Aorta (tissue), 5 donors: Measurements from ENCODE around the gene SBF1. TPM values are rescaled to one million over a fixed set of nuclear protein-coding genes. Genes with fewer than 3 reads are reported as not detected.
A peak's percentile ranks its signal among the peaks of the same experiment; 100 is the strongest.

Experiments used
- ATAC-seq: fragments of 200-7000 bp; cut with Tn5 transposase; one replicate; pipeline ENCODE4 v1.9.1; 2022; ENCODE audit warnings: moderate library complexity; ENCODE audit not compliant: low FRiP score
- DNase-seq, 2 donors: peaks; one replicate each; pipeline ENCODE4 v3.0.0-alpha.2; 2020
- H3K27ac ChIP-seq, 2 donors: one replicate each; pipeline ENCODE4 v1.5.1; 2013; ENCODE audit warnings: low read length in 2 of 2, mild to moderate bottlenecking in 2 of 2, moderate library complexity in 2 of 2, control low read depth in 1 of 2, inconsistent platforms in 1 of 2, low read depth in 1 of 2
- H3K27me3 ChIP-seq, 2 donors: one replicate each; pipeline ENCODE4 v1.6.1; 2013; ENCODE audit warnings: control low read depth in 1 of 2, low read length in 1 of 2, mild to moderate bottlenecking in 1 of 2, moderate library complexity in 1 of 2; ENCODE audit not compliant: insufficient read depth in 2 of 2, control insufficient read depth in 1 of 2
- H3K36me3 ChIP-seq, 2 donors: one replicate each; pipeline ENCODE4 v1.6.1; 2013; ENCODE audit warnings: control low read depth in 1 of 2, low read length in 1 of 2, mild to moderate bottlenecking in 1 of 2; ENCODE audit not compliant: insufficient read depth in 2 of 2, control insufficient read depth in 1 of 2
- H3K4me1 ChIP-seq, 2 donors: one replicate each; pipeline ENCODE4 v1.6.1; 2013; ENCODE audit warnings: low read length in 2 of 2, control low read depth in 1 of 2, mild to moderate bottlenecking in 1 of 2, moderate library complexity in 1 of 2; ENCODE audit not compliant: insufficient read depth in 2 of 2, control insufficient read depth in 1 of 2
- H3K4me3 ChIP-seq, 2 donors: one replicate each; pipeline ENCODE4 v1.5.1; 2013; ENCODE audit warnings: low read length in 2 of 2, control low read depth in 1 of 2, mild to moderate bottlenecking in 1 of 2
- H3K9me3 ChIP-seq: one replicate; pipeline ENCODE4 v1.6.1; 2013; ENCODE audit warnings: mild to moderate bottlenecking, low read length; ENCODE audit not compliant: control insufficient read depth
- WGBS, 2 donors: extraction: QIAGEN DNeasy Blood & Tissue Kit; methylation state at CpG; one replicate each; pipeline ENCODE4 v1.1.7; 2013; 5-methylcytosine and 5-hydroxymethylcytosine counted together
- intact Hi-C, 2 donors: fragments of 100-400 bp; cut with DNase I; formaldehyde crosslinking; loops; one replicate each; pipeline versions ENCODE4 v1.14.2 to v1.15.0; 2022
- polyA plus RNA-seq, 2 donors: library from polyadenylated mRNA; stranded (reverse); fragments of 200-250 nt; gene quantifications; one replicate each; pipeline ENCODE4 v1.2.3, GENCODE V29; 2013
- total RNA-seq, 2 donors: library from RNA; stranded (reverse); fragmentation: NEBNext Ultra II Directional; extraction: Animal tissue kit (Norgen Biotek cat#: 25700); gene quantifications; one replicate each; pipeline ENCODE4 v1.2.1, GENCODE V29; 2021
- donor health status: healthy with polysubstance abuse.
- donor health status: Bipolar disorder and iron deficiency.
- donor health status: DM: no; HTN: no; CAD: no.
- donor health status: DM: no; HTN: no; CAD: no.
- donor health status: DM: yes; HTN: yes; CAD: no.

Gene SBF1
- total and polyA plus RNA-seq, 4 donors, result 17.8 to 77.9 (median 57.6) TPM

DNA sequence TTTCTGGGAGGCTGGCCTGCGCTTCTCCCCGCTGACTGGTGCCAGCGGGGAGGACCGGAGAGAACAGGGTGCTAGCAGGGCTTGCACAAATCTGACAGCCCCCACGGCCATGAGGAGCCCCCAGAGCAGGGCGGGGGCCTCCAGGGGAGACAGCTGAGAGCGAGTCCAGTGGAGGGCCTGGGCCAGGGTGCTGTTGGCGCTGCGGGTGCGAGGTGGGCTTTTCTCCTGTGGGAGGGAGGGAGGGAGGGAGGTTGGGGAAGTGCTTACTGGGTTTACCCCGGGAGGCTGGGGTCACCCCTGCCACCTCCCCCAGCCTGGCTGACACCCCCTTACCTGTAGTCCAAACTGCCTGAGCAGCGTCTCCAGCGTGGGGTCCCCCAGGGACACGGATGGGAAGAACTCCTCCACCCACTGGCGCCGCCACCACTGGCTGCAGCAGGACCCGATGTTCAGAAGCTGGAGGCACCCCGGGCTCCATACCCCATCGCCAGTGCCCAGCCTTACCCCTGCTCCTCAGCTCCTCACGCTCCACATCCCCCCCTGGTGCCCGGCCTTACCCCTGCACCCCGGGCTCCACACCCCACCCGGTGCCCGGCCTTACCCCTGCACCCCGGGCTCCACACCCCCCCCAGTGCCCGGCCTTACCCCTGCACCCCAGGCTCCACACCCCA lies 28.8 kb upstream of the SBF1 start:
- no peak for ATAC-seq

DNA sequence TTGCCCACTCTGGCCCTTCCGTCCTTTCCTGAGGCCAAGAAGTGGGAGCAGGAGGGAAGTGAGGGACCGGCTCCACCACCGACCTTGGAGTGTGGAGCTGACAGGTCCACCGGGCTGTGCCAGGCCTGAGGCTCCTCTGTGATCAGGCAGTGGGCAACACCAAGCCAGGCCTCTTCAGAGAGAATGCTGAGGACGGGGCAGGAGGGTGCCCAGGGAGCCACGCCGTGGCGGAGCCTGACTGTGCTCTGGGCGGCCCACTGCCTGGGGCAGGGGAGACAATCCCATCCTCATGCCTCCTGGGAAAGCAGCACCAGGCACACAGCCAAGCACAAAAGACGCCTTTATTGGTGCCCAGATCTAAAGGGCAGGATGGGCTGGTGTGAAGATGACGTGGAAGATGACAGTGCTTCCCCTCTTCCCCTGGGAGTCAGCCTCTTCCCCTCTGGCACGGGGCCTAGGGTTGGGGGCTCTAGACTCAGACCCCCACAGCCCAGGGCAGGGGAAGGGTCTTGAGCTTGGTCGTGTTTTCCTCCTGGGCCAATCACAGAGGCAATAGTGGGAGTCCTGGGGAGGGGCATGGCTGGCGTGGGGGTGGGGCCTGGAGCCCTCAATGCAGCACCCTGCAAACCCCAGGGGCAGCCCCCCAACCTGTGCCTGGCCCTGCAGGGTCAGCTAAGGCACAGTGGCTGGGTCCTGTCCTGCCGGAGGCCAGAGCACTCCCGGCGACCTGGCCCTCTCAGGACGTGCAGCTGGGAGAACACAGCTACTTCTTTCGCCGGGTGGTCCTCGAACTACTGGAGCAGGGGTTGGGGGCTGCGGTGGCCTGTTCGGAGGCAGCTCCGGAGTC lies 28.0 kb upstream of the SBF1 start:
- Histone ChIP-seq H3K9me3 (no peaks in the 10 kb centered on the region), H3K27me3 (no peaks in the 10 kb centered on the region), H3K4me1 (no peaks in the 10 kb centered on the region), H3K36me3 (peaks cover 0 to 1% of the 10 kb centered on the region in 2 donors), H3K4me3 (no peak overlapping the region), H3K27ac (no peak overlapping the region)
- WGBS, 2 donors, result 81 to 82% methylated on average over 23 to 24 of the region's 24 CpGs
- DNase-seq (no peak), ATAC-seq (no peak)
- intact Hi-C loops, result loop anchor here in 1 of 2 donors (10.0 kb wide), 1 partner anchor 258 kb away; the partner anchor contains the start of gene TUBGCP6

More for the DNA sequence above, 28.8 kb upstream of the SBF1 start:
- no peak for DNase-seq
- H3K27ac ChIP-seq, result no peak overlapping the region
- no peaks in the 10 kb centered on the region for H3K4me1 ChIP-seq
- WGBS, 2 donors, result 86 to 88% methylated on average over 14 to 25 of the region's 26 CpGs
- no peak overlapping the region for H3K4me3 ChIP-seq
- H3K27me3 ChIP-seq, result no peaks in the 10 kb centered on the region
- intact Hi-C loops, result loop anchor here in 1 of 2 donors (10.0 kb wide), 1 partner anchor 259 kb away; the partner anchor contains the start of gene TUBGCP6
- H3K9me3 ChIP-seq, result no peaks in the 10 kb centered on the region
- peaks cover 0 to 1% of the 10 kb centered on the region in 2 donors for H3K36me3 ChIP-seq

DNA sequence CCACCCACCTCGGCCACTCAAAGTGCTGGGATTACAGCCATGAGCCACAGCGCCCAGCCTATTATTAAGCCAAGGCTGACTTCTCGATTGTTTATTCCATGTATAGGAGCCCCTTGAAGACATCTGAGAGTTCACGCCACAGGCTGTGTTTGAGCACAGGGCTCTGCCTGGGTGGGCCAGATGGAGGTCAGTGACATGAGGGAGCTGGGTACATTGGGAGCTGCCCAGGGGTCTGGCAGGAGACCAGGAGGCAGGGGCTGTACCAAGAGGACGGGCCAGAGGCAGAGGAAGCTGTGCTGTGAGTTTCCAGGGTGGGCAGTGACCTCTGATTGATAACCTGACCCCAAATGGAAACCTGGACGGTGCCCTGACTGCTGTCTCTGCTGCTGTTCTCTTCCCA lies 27.3 kb upstream of the SBF1 start:
- ATAC-seq, result no peak
- no peak overlapping the region for H3K27ac ChIP-seq
- no peaks in the 10 kb centered on the region for H3K9me3 ChIP-seq
- intact Hi-C loops, result loop anchor here in 1 of 2 donors (10.0 kb wide), 1 partner anchor 257 kb away; the partner anchor contains the start of gene TUBGCP6
- H3K36me3 ChIP-seq, result peaks cover 0 to 1% of the 10 kb centered on the region in 2 donors
- H3K4me1 ChIP-seq, result no peaks in the 10 kb centered on the region
- no peak for DNase-seq
- WGBS, 2 donors, result 80% methylated on average over 6 of the region's 6 CpGs
- H3K27me3 ChIP-seq, result no peaks in the 10 kb centered on the region
- H3K4me3 ChIP-seq, result no peak overlapping the region

DNA sequence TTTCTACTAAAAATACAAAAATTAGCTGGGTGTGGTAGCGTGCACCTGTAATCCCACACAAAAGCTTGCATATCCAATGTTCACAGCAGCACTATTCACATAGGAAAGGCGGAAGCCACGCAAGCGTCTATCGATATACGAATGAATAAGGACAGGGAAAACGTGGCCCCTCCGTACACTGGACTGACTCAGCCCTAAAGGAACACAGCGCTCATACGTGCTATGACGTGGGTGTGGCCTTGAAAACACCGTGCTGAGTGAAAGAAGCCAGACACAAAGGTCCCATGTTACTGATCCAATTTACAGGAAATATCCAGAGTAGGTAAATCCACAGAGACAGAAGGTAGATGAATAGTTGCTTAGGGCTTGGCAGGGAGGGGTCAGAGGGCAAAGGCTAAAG lies 25.6 kb upstream of the SBF1 start:
- Histone ChIP-seq H3K27me3 (no peaks in the 10 kb centered on the region), H3K27ac (no peak overlapping the region), H3K36me3 (peaks cover 0 to 1% of the 10 kb centered on the region in 2 donors), H3K9me3 (no peaks in the 10 kb centered on the region), H3K4me3 (no peak overlapping the region), H3K4me1 (no peaks in the 10 kb centered on the region)
- WGBS, 2 donors, result 91 to 94% methylated on average over 12 of the region's 12 CpGs
- DNase-seq, result no peak
- ATAC-seq, result no peak
- intact Hi-C loops, result loop anchor here in 1 of 2 donors (10.0 kb wide), 1 partner anchor 256 kb away; the partner anchor contains the start of gene TUBGCP6

DNA sequence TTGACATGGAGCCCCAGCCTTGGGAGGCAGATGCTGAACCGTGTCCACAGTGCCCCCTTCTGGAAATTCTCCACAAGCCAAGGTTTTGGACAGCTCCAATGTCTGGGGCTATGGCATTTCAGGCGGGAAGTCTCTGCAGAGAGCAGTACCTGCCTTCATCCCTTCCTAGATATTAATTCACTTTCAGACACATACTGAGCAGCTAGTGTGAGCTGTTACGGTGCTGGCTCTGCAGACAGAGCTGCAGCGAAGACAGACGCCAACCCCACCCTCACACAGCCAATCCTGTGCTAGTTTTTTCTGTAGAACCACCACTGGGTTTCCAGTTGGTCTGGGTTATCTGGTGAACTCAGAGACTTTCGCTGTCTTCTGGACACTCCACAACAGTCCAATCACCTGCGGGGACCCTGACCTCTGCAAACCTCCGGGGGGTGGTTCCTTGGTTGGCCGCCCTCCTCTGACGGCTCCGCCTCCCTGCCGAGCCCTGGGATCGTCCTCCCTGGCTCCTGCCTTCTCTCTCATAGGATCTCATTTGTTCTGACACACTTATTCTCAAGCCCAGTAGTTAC lies 23.6 kb upstream of the SBF1 start:
- 8 to 25% methylated on average over 13 of the region's 13 CpGs for WGBS, 2 donors
- Histone ChIP-seq H3K36me3 (no peaks in the 10 kb centered on the region), H3K27ac (no peak overlapping the region), H3K4me1 (no peaks in the 10 kb centered on the region), H3K27me3 (no peaks in the 10 kb centered on the region), H3K4me3 (no peak overlapping the region), H3K9me3 (no peaks in the 10 kb centered on the region)
- DNase-seq, result no peak
- ATAC-seq, result peak; percentile 59
- intact Hi-C loops, result no loop called here

DNA sequence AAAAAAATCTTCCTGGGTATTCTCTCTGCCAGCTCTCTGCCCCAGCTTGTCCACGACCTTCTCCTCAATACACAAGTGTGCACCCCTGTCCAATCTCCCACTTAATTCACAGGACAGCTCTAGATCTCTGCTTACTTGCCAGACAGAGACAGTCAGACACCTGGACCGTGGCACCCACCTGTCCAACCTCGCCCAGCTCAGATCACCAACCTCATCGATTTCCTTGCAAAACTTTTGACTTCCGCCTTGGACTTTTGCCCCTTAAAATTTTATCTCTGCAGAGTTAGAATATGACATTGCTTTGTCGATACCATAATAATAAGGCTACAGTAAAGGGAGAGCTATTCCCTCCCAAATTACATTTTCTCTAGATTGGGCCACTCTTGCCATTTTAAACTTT lies 22.3 kb upstream of the SBF1 start:
- intact Hi-C loops, result no loop called here
- no peaks in the 10 kb centered on the region for H3K36me3 ChIP-seq
- DNase-seq, result no peak
- no peak for ATAC-seq
- no peaks in the 10 kb centered on the region for H3K4me1 ChIP-seq
- 83 to 85% methylated on average over 6 of the region's 6 CpGs for WGBS, 2 donors
- H3K9me3 ChIP-seq, result no peaks in the 10 kb centered on the region
- H3K27ac ChIP-seq, result no peak overlapping the region
- no peak overlapping the region for H3K4me3 ChIP-seq
- no peaks in the 10 kb centered on the region for H3K27me3 ChIP-seq

DNA sequence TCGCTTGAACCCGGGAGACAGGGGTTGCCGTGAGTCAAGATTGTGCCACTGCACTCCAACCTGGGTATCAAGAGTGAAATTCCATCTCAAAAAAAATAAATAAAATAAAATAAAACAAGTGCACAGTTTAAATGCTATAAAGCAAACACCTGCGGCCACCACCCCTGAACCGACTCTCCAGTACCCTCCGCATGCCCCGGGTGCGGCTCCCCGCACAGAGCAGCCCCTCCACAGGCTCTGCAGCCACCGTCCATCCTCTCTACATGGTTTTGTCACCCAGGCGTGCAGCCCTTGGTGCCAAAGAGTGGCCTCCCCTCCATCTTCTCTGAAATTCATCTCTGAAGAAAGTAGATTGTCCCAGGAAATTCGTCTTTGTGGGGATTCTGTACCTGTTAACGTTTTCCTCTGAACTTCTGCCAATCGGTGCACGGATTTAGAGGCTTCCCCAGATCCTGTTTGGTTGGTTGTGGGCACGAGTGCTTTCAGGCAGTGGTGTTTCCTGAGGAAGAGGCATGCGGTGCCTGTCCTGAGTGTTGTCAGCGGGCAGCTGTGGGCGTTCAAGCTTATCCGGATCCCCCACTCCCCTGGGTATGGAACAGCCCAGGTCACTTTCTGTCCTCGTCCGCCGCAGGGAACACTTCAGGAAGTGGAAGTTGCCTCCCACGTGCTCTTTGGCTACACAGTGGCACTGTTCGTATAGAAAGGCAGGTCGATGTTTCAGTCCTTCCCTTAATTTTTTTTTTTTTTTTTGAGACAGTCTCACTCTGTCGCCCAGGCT lies 15.9 kb upstream of the SBF1 start:
- ATAC-seq (no peak), DNase-seq (no peak)
- H3K4me3 ChIP-seq, result no peak overlapping the region
- H3K9me3 ChIP-seq, result no peaks in the 10 kb centered on the region
- WGBS, 2 donors, result 76 to 83% methylated on average over 27 of the region's 27 CpGs
- H3K27ac ChIP-seq, result no peak overlapping the region
- no peaks in the 10 kb centered on the region for H3K4me1 ChIP-seq
- no peaks in the 10 kb centered on the region for H3K36me3 ChIP-seq
- intact Hi-C loops, result no loop called here
- H3K27me3 ChIP-seq, result no peaks in the 10 kb centered on the region
